Ishikawa (cell line): ENCODE data around the gene PSD2.

Experiments
- CEBPB ChIP-seq: IDR thresholded peaks from 2 replicates; pipeline ENCODE4 v1.6.1; 2012
- CREB1 ChIP-seq: IDR thresholded peaks from 2 replicates; pipeline ENCODE4 v1.6.1; 2012; ENCODE audit warnings: low read depth
- EGR1 ChIP-seq: IDR thresholded peaks from 2 replicates; pipeline ENCODE4 v1.6.1; 2012
- EP300 ChIP-seq: IDR thresholded peaks from 2 replicates; pipeline ENCODE4 v1.6.1; 2012; ENCODE audit warnings: borderline replicate concordance
- NFIC ChIP-seq: IDR thresholded peaks from 2 replicates; pipeline ENCODE4 v1.6.1; 2012
- RAD21 ChIP-seq: IDR thresholded peaks from 2 replicates; pipeline ENCODE4 v1.6.1; 2012; ENCODE audit warnings: low read depth
- TAF1 ChIP-seq: IDR thresholded peaks from 2 replicates; pipeline ENCODE4 v1.6.1; 2012; ENCODE audit warnings: low read depth, mild to moderate bottlenecking
- TCF12 ChIP-seq: IDR thresholded peaks from 2 replicates; pipeline ENCODE4 v1.6.1; 2012; ENCODE audit warnings: low read depth
- YY1 ChIP-seq: IDR thresholded peaks from 2 replicates; pipeline ENCODE4 v1.6.1; 2012; ENCODE audit warnings: low read depth
- TF ChIP-seq, protein P1 (sequence below): IDR thresholded peaks from 2 replicates; pipeline ENCODE4 v1.6.1; 2012; ENCODE audit warnings: low read depth, mild to moderate bottlenecking
- TF ChIP-seq, protein P2 (sequence below): IDR thresholded peaks from 2 replicates; pipeline ENCODE4 v1.6.1; 2012

DNA sequence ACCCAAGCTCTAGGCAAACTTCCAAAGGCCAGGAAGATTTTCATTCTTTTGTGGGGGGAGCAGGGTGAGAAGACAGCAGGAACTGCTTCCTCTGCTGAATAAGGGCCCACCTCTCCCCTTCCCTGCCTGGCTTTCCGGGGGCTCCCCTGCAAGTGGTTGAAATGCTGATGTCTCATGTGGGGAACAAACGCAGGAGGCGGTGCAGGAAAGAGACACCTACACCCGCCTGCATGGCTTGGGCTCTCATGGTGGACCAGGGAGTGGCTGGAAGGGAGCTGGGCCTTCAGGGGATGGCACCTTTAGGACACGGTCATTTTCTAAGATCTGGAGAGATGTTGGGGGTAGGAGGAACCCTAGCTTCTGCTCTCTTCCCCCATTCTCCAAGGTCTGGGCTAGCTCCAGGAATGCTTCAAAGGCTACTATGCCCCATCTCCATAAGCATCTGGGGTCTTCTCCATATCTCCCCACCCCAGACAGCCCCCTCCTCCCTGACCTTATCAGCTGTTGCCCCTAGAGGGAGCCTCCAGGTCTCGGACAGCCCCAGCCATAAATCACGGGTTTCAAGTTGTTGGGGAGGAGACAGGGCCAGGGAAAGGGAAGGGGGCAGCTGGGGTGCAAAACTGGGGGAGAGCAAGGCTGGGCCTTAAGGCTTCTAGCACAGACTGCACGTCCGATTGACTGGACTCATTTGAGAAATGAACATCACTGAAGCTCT lies 76.6 kb downstream of the PSD2 start:
- TF ChIP-seq, protein P1, sequence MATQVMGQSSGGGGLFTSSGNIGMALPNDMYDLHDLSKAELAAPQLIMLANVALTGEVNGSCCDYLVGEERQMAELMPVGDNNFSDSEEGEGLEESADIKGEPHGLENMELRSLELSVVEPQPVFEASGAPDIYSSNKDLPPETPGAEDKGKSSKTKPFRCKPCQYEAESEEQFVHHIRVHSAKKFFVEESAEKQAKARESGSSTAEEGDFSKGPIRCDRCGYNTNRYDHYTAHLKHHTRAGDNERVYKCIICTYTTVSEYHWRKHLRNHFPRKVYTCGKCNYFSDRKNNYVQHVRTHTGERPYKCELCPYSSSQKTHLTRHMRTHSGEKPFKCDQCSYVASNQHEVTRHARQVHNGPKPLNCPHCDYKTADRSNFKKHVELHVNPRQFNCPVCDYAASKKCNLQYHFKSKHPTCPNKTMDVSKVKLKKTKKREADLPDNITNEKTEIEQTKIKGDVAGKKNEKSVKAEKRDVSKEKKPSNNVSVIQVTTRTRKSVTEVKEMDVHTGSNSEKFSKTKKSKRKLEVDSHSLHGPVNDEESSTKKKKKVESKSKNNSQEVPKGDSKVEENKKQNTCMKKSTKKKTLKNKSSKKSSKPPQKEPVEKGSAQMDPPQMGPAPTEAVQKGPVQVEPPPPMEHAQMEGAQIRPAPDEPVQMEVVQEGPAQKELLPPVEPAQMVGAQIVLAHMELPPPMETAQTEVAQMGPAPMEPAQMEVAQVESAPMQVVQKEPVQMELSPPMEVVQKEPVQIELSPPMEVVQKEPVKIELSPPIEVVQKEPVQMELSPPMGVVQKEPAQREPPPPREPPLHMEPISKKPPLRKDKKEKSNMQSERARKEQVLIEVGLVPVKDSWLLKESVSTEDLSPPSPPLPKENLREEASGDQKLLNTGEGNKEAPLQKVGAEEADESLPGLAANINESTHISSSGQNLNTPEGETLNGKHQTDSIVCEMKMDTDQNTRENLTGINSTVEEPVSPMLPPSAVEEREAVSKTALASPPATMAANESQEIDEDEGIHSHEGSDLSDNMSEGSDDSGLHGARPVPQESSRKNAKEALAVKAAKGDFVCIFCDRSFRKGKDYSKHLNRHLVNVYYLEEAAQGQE, result no peak
- no peak for TF ChIP-seq EP300
- peak; percentile 10; the same call in 1 of the 2 replicates for TF ChIP-seq RAD21
- no peak for TF ChIP-seq EGR1
- no peak for TF ChIP-seq YY1
- no peak for TF ChIP-seq TCF12
- TF ChIP-seq CEBPB, result no peak
- TF ChIP-seq, protein P2, sequence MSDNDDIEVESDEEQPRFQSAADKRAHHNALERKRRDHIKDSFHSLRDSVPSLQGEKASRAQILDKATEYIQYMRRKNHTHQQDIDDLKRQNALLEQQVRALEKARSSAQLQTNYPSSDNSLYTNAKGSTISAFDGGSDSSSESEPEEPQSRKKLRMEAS, result no peak
- no peak for TF ChIP-seq CREB1
- TF ChIP-seq NFIC, result no peak
- no peak for TF ChIP-seq TAF1
